HG02840 (cell line): ENCODE measurements around the gene OR2J3.
"Not testable (repeated sequence)": the region's sequence is repeated elsewhere in the genome, so short reads cannot be mapped to it uniquely, and the experiment has no call there.

Experiments
- ATAC-seq: cut with Tn5 transposase; IDR thresholded peaks from one replicate; pipeline ENCODE4 v1.9.1; 2021; ENCODE audit warnings: mild to moderate bottlenecking, moderate library complexity, moderate number of reproducible peaks; ENCODE audit not compliant: unreplicated experiment, low FRiP score

OR2J3 gene

GRCh38 chr6:29159922-29160321, 52.1 kb downstream of the OR2J3 start:
- not testable (repeated sequence) for ATAC-seq
